Caco-2 (cell line): Measurements from ENCODE around the gene MTHFSD. TPM values are rescaled to one million over a fixed set of nuclear protein-coding genes. Genes with fewer than 3 reads are reported as not detected.

Source experiments
- BruUV-seq: library from RNA; stranded (reverse); fragments of 400-500 nt; replicated peaks from 2 replicates; lab custom pipeline; 2021; lab: Mats Ljungman, UMichigan
- CTCF ChIA-PET: fragments of 300-600 bp; sonication (Branson Sonifier 250); formaldehyde crosslinking; loops from one replicate; lab custom pipeline; 2022; ENCODE audit warnings: antibody characterized with exemption; lab: Charles Lee
- POLR2A ChIA-PET: fragments of 300-600 bp; sonication (Branson Sonifier 250); formaldehyde crosslinking; loops from one replicate; lab custom pipeline; 2022; ENCODE audit warnings: antibody characterized with exemption; lab: Charles Lee
- DNase-seq, 2 experiments: peaks; one replicate each; pipeline versions ENCODE4 v3.0.0 to v3.0.0-alpha.2; 2020 to 2022
- H3K27me3 ChIP-seq: replicated peaks from 2 replicates; pipeline ENCODE4 v1.6.0; 2011; ENCODE audit warnings: low read length; ENCODE audit not compliant: control insufficient read depth, insufficient read depth
- H3K36me3 ChIP-seq: 2 replicates; pipeline ENCODE4 v1.5.1; 2011; ENCODE audit warnings: low read length; ENCODE audit not compliant: control insufficient read depth, insufficient read depth
- H3K4me1 ChIP-seq: fragments of 250-450 bp; sonication (Bioruptor Pico); 2 replicates; pipeline ENCODE4 v1.5.1; 2020; ENCODE audit warnings: mild to moderate bottlenecking
- H3K4me3 ChIP-seq: 2 replicates; pipeline ENCODE4 v1.5.1; 2011; ENCODE audit warnings: low read depth, mild to moderate bottlenecking, control low read depth, low read length
- H3K9me3 ChIP-seq: fragments of 250-450 bp; sonication (Bioruptor Pico); 2 replicates; pipeline ENCODE4 v1.5.1; 2020; ENCODE audit warnings: mild to moderate bottlenecking, moderate library complexity
- H3K27ac Mint-ChIP-seq: one replicate; pipeline ENCODE4 v1.8.0; 2022; ENCODE audit warnings: mixed read lengths; ENCODE audit not compliant: unreplicated experiment
- H3K27me3 Mint-ChIP-seq: one replicate; pipeline ENCODE4 v1.8.0; 2022; ENCODE audit warnings: mixed read lengths; ENCODE audit not compliant: insufficient read depth, unreplicated experiment
- H3K36me3 Mint-ChIP-seq: one replicate; pipeline ENCODE4 v1.8.0; 2022; ENCODE audit warnings: mild to moderate bottlenecking, mixed read lengths; ENCODE audit not compliant: insufficient read depth, unreplicated experiment
- H3K4me1 Mint-ChIP-seq: one replicate; pipeline ENCODE4 v1.8.0; 2022; ENCODE audit warnings: low read depth, mixed read lengths; ENCODE audit not compliant: unreplicated experiment
- H3K4me3 Mint-ChIP-seq: one replicate; pipeline ENCODE4 v1.8.0; 2022; ENCODE audit warnings: mild to moderate bottlenecking, moderate library complexity, mixed read lengths; ENCODE audit not compliant: unreplicated experiment
- H3K9me3 Mint-ChIP-seq: one replicate; pipeline ENCODE4 v1.8.0; 2022; ENCODE audit warnings: mixed read lengths; ENCODE audit not compliant: unreplicated experiment
- intact Hi-C: fragments of 100-400 bp; cut with micrococcal nuclease; formaldehyde crosslinking; loops from one replicate; pipeline ENCODE4 v1.10.0; 2022; ENCODE audit not compliant: unreplicated experiment
- total RNA-seq: library from RNA; stranded (reverse); gene quantifications from 2 replicates; pipeline ENCODE4 v1.2.3, GENCODE V29; 2022
- TF ChIP-seq, protein P1 (sequence below), 2 experiments: fragments of 200-600 bp in 1 of 2; IDR thresholded peaks; 1 replicate in 1 of 2; 2 replicates in 1 of 2; pipeline versions ENCODE4 v1.5.1 to v1.8.0; 2011 to 2022; ENCODE audit warnings: antibody characterized with exemption in 1 of 2, control low read depth in 1 of 2, inconsistent platforms in 1 of 2, low read depth in 1 of 2, low read length in 1 of 2, mild to moderate bottlenecking in 1 of 2, moderate library complexity in 1 of 2; ENCODE audit not compliant: insufficient read depth in 1 of 2, severe bottlenecking in 1 of 2, unreplicated experiment in 1 of 2

The MTHFSD gene
- total RNA-seq, 1 experiment from 2014 or later, result 33.0 TPM

DNA sequence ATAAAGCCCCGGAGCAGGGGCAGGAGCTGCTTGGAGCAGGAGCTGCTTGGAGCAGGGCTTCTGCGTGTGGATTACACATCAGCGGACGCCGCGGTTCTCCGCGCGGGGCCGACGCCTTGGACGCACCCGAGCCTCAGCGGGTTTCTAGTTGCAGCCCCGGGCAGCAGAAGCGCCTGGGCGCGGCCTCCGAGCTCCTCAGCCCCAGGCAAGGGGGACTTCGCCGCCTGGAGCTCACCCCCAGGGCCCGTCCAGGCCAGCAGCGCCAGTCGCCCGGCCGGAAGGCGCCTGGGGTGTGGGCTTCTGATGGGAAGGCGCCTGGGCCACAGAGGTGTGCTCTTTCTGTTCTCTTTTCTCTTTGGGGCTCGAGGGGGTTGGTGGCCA lies 38.4 kb downstream of the MTHFSD start:
- H3K9me3 ChIP-seq, result no peaks in the 10 kb centered on the region
- Mint-ChIP-seq H3K36me3 (no peaks in the 10 kb centered on the region), H3K27me3 (peaks cover 28% of the 10 kb centered on the region), H3K27ac (no peak overlapping the region), H3K4me1 (no peaks in the 10 kb centered on the region), H3K4me3 (no peak overlapping the region), H3K9me3 (no peaks in the 10 kb centered on the region)
- H3K27me3 ChIP-seq, result peaks cover 1% of the 10 kb centered on the region; the same call in 1 of the 2 replicates
- POLR2A ChIA-PET, result no interaction called here
- no TSS peak for BruUV-seq
- CTCF ChIA-PET, result interaction anchor here (2.0 to 2.3 kb wide), 2 partner anchors 176 to 264 kb away, joined by 5 to 18 read pairs; no protein-coding TSS in a partner anchor
- no peak for DNase-seq
- TF ChIP-seq, protein P1, sequence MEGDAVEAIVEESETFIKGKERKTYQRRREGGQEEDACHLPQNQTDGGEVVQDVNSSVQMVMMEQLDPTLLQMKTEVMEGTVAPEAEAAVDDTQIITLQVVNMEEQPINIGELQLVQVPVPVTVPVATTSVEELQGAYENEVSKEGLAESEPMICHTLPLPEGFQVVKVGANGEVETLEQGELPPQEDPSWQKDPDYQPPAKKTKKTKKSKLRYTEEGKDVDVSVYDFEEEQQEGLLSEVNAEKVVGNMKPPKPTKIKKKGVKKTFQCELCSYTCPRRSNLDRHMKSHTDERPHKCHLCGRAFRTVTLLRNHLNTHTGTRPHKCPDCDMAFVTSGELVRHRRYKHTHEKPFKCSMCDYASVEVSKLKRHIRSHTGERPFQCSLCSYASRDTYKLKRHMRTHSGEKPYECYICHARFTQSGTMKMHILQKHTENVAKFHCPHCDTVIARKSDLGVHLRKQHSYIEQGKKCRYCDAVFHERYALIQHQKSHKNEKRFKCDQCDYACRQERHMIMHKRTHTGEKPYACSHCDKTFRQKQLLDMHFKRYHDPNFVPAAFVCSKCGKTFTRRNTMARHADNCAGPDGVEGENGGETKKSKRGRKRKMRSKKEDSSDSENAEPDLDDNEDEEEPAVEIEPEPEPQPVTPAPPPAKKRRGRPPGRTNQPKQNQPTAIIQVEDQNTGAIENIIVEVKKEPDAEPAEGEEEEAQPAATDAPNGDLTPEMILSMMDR (IDR thresholded peaks at IDR 0.05; ENCODE audit: insufficient read depth in 1 of 2, low read depth in 1 of 2, low read length in 1 of 2, severe bottlenecking in 1 of 2, unreplicated experiment in 1 of 2), result no peak
- intact Hi-C loops, result loop anchor here (1.0 to 5.0 kb wide), 2 partner anchors 176 to 699 kb away; no protein-coding TSS in a partner anchor
- H3K4me3 ChIP-seq, result no peak overlapping the region
- H3K4me1 ChIP-seq, result no peaks in the 10 kb centered on the region
- H3K36me3 ChIP-seq, result no peaks in the 10 kb centered on the region

DNA sequence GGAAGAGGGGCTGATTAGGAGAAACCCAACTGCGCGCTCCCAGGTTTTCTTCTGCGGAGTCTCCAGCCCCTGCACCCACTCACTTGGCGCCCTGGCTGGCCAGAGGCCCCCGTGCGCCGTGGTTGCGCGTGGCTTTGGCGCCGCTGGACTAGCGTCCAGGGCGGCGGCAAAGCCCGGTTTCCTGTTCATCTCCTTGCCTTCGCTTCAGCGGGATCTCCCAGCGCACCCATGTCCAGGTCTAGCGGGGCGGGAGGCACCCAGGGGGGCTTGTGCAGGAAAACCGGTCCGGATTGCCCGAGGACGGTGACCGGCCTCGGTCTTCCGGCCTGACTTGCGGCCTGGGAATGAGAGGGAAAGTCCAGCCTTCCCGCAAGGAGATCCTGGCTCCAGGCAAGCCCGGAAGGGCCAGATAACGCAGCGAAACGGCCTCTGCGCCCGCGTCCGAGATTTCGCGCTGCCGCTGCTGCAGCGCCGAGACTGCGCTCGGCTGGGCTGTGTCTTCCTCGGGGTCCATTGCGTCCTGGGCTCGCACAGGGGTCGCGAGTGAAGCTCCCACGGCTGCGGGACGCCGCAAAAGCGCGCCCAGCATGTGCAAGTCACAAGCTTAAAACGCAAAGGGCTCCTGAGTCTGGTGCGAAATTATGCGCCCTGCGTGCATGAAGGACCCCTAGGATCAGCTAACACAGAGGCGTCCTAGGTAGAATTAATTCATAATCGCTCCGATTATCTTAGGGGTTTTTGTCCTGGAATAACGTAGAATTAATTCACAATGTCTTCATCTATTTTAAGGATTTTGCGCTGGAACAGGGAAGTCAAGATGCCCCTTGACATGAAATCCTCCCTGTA lies 39.0 kb downstream of the MTHFSD start:
- peaks cover 1% of the 10 kb centered on the region; the same call in 1 of the 2 replicates for H3K27me3 ChIP-seq
- H3K27me3 Mint-ChIP-seq, result peaks cover 25% of the 10 kb centered on the region
- intact Hi-C loops, result loop anchor here (5.0 kb wide), 1 partner anchor 699 kb away; no protein-coding TSS in a partner anchor
- no TSS peak for BruUV-seq
- H3K4me1 Mint-ChIP-seq, result no peaks in the 10 kb centered on the region
- H3K4me1 ChIP-seq, result no peaks in the 10 kb centered on the region
- no peaks in the 10 kb centered on the region for H3K9me3 ChIP-seq
- TF ChIP-seq, protein P1 (IDR thresholded peaks at IDR 0.05; ENCODE audit: insufficient read depth in 1 of 2, low read depth in 1 of 2, low read length in 1 of 2, severe bottlenecking in 1 of 2, unreplicated experiment in 1 of 2), result no peak
- POLR2A ChIA-PET, result no interaction called here
- H3K4me3 ChIP-seq, result no peak overlapping the region
- H3K4me3 Mint-ChIP-seq, result no peak overlapping the region
- H3K9me3 Mint-ChIP-seq, result no peaks in the 10 kb centered on the region
- no peaks in the 10 kb centered on the region for H3K36me3 ChIP-seq
- H3K27ac Mint-ChIP-seq, result no peak overlapping the region
- H3K36me3 Mint-ChIP-seq, result no peaks in the 10 kb centered on the region
- CTCF ChIA-PET, result interaction anchor here (2.0 to 2.3 kb wide), 2 partner anchors 176 to 263 kb away, joined by 5 to 18 read pairs; no protein-coding TSS in a partner anchor
- DNase-seq, result no peak

DNA sequence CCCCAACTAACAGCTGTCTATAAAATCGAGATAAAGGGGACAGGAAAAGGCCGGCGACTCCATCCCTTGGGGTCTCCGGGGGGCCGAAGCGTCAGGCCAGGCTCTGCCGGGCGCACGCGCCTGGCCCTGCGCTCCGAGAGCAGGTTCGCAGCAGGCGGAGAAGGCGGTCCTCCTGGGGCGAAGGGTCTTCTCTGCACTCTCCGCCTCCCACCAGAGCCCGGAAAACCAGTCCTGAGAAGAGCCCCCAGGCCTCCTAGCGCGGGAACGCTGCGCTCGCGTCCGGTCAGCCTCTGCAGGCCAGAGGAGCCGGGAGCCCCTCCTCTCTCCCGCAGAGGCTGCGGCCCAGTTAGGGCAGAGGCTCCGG lies 39.6 kb downstream of the MTHFSD start:
- no peaks in the 10 kb centered on the region for H3K4me1 ChIP-seq
- H3K36me3 ChIP-seq, result no peaks in the 10 kb centered on the region
- no peak for DNase-seq
- TF ChIP-seq, protein P1 (IDR thresholded peaks at IDR 0.05; ENCODE audit: insufficient read depth in 1 of 2, low read depth in 1 of 2, low read length in 1 of 2, severe bottlenecking in 1 of 2, unreplicated experiment in 1 of 2), result no peak
- no peaks in the 10 kb centered on the region for H3K9me3 ChIP-seq
- Mint-ChIP-seq H3K36me3 (no peaks in the 10 kb centered on the region), H3K9me3 (no peaks in the 10 kb centered on the region), H3K4me1 (no peaks in the 10 kb centered on the region), H3K4me3 (no peak overlapping the region), H3K27me3 (peaks cover 24% of the 10 kb centered on the region), H3K27ac (no peak overlapping the region)
- BruUV-seq, result no TSS peak
- H3K27me3 ChIP-seq, result peaks cover 1% of the 10 kb centered on the region; the same call in 1 of the 2 replicates
- ChIA-PET POLR2A (no interaction called here), CTCF (no interaction called here)
- intact Hi-C loops, result loop anchor here (5.0 kb wide), 1 partner anchor 698 kb away; no protein-coding TSS in a partner anchor
- H3K4me3 ChIP-seq, result no peak overlapping the region
